ENCODE data around the gene TMEM126B. TPM values are rescaled to one million over a fixed set of nuclear protein-coding genes. Genes with fewer than 3 reads are reported as not detected.

The TMEM126B gene
- total RNA-seq, 2 experiments from 2014 or later = 47.4 to 61.1 TPM

GRCh38 chr11:85672105-85672902 lies 43.9 kb downstream of the TMEM126B start:
- Histone ChIP-seq H3K27ac (ENCODE audit: low read depth, low read length, poor library complexity, severe bottlenecking) (no peak overlapping the region), H3K36me3 (ENCODE audit: insufficient read depth, low read length) (no peaks in the 10 kb centered on the region), H3K79me2 (ENCODE audit: insufficient read depth, low read depth, low read length) (no peaks in the 10 kb centered on the region), H3K4me1 (ENCODE audit: insufficient read depth, low read length, poor library complexity, severe bottlenecking) (peaks cover 5% of the 10 kb centered on the region), H2AFZ (ENCODE audit: low read length) (no peak overlapping the region), H3K9me3 (ENCODE audit: low read length) (no peaks in the 10 kb centered on the region), H3K9me2 (ENCODE audit: insufficient read depth, low read length) (no peaks in the 10 kb centered on the region), H3K4me2 (ENCODE audit: low read length) (no peak overlapping the region), H3K4me3 (ENCODE audit: low read depth, low read length, poor library complexity, severe bottlenecking) (no peak overlapping the region), H4K20me1 (ENCODE audit: insufficient read depth, low read length) (no peaks in the 10 kb centered on the region)
- intact Hi-C loops (cut with micrococcal nuclease; ENCODE audit: unreplicated experiment) = no loop called here
- no peak for DNase-seq (ENCODE audit: low spot score)
- POLR2A ChIA-PET = interaction anchor here (1.6 kb wide), 1 partner anchor 18 kb away, joined by 3 read pairs; no protein-coding TSS in a partner anchor
- TF ChIP-seq, protein P1, sequence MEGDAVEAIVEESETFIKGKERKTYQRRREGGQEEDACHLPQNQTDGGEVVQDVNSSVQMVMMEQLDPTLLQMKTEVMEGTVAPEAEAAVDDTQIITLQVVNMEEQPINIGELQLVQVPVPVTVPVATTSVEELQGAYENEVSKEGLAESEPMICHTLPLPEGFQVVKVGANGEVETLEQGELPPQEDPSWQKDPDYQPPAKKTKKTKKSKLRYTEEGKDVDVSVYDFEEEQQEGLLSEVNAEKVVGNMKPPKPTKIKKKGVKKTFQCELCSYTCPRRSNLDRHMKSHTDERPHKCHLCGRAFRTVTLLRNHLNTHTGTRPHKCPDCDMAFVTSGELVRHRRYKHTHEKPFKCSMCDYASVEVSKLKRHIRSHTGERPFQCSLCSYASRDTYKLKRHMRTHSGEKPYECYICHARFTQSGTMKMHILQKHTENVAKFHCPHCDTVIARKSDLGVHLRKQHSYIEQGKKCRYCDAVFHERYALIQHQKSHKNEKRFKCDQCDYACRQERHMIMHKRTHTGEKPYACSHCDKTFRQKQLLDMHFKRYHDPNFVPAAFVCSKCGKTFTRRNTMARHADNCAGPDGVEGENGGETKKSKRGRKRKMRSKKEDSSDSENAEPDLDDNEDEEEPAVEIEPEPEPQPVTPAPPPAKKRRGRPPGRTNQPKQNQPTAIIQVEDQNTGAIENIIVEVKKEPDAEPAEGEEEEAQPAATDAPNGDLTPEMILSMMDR (conservative IDR thresholded peaks at IDR 0.05; ENCODE audit: low read length) = no peak
- no peak for TF ChIP-seq EZH2phosphoT487 (IDR thresholded peaks at IDR 0.05; ENCODE audit: borderline replicate concordance, low read depth, low read length)
- BruUV-seq (replicated peaks) = no TSS peak
- CTCF ChIA-PET (ENCODE audit: unreplicated experiment) = no interaction called here

DNA sequence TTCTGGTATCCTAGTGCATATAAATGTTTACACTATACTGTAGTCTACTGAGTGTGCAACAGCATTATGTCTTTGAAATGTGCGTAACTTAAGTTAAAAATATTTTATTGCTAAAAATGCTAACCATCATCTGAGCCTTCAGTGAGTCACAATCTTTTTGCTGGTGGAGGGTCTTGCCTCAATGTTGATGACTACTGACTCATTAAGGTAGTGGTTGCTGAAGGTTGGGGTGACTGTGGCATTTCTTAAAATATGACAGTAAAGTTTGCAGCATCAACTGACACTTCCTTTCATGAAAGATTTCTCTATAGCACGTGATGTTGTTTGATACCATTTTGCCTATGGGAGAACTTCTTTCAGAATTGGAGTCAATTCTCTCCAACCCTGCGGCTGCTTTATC lies 45.0 kb downstream of the TMEM126B start:
- POLR2A ChIA-PET = interaction anchor here (1.6 kb wide), 1 partner anchor 17 kb away, joined by 3 read pairs; no protein-coding TSS in a partner anchor
- intact Hi-C loops (cut with micrococcal nuclease; ENCODE audit: unreplicated experiment) = no loop called here

More for the DNA sequence above, 45.0 kb downstream of the TMEM126B start:
- CTCF ChIA-PET (ENCODE audit: unreplicated experiment) = no interaction called here
- DNase-seq (ENCODE audit: low spot score) = no peak
- TF ChIP-seq, protein P1 (conservative IDR thresholded peaks at IDR 0.05; ENCODE audit: low read length) = no peak
- TF ChIP-seq EZH2phosphoT487 (IDR thresholded peaks at IDR 0.05; ENCODE audit: borderline replicate concordance, low read depth, low read length) = no peak
- no TSS peak for BruUV-seq (replicated peaks)
- H4K20me1 ChIP-seq (ENCODE audit: insufficient read depth, low read length) = no peaks in the 10 kb centered on the region
- H3K4me2 ChIP-seq (ENCODE audit: low read length) = no peak overlapping the region
- H3K36me3 ChIP-seq (ENCODE audit: insufficient read depth, low read length) = no peaks in the 10 kb centered on the region
- no peak overlapping the region for H2AFZ ChIP-seq (ENCODE audit: low read length)
- no peaks in the 10 kb centered on the region for H3K79me2 ChIP-seq (ENCODE audit: insufficient read depth, low read depth, low read length)
- no peak overlapping the region for H3K27ac ChIP-seq (ENCODE audit: low read depth, low read length, poor library complexity, severe bottlenecking)
- H3K4me1 ChIP-seq (ENCODE audit: insufficient read depth, low read length, poor library complexity, severe bottlenecking) = peaks cover 5% of the 10 kb centered on the region
- no peaks in the 10 kb centered on the region for H3K9me2 ChIP-seq (ENCODE audit: insufficient read depth, low read length)
- H3K9me3 ChIP-seq (ENCODE audit: low read length) = no peaks in the 10 kb centered on the region
- no peak overlapping the region for H3K4me3 ChIP-seq (ENCODE audit: low read depth, low read length, poor library complexity, severe bottlenecking)

Measured in OCI-LY7 (cell line).